AG10803 (cell line): Measurements from ENCODE around the gene AFAP1.

Experiments
- DNase-seq: peaks from one replicate; pipeline ENCODE4 v3.0.0; 2010; ENCODE audit warnings: low read depth
- H3K4me3 ChIP-seq: 2 replicates; pipeline ENCODE4 v1.5.1; 2011; ENCODE audit warnings: mild to moderate bottlenecking, low read length, control low read depth
- TF ChIP-seq, protein P1 (sequence below): conservative IDR thresholded peaks from 2 replicates; pipeline ENCODE4 v1.5.1; 2011; ENCODE audit warnings: mild to moderate bottlenecking, low read length, control low read depth, inconsistent platforms

AFAP1 gene

GRCh38 chr4:7906171-7906701 is 33.4 kb downstream of the AFAP1 start:
- TF ChIP-seq, protein P1, sequence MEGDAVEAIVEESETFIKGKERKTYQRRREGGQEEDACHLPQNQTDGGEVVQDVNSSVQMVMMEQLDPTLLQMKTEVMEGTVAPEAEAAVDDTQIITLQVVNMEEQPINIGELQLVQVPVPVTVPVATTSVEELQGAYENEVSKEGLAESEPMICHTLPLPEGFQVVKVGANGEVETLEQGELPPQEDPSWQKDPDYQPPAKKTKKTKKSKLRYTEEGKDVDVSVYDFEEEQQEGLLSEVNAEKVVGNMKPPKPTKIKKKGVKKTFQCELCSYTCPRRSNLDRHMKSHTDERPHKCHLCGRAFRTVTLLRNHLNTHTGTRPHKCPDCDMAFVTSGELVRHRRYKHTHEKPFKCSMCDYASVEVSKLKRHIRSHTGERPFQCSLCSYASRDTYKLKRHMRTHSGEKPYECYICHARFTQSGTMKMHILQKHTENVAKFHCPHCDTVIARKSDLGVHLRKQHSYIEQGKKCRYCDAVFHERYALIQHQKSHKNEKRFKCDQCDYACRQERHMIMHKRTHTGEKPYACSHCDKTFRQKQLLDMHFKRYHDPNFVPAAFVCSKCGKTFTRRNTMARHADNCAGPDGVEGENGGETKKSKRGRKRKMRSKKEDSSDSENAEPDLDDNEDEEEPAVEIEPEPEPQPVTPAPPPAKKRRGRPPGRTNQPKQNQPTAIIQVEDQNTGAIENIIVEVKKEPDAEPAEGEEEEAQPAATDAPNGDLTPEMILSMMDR, result no peak
- DNase-seq, result no peak
- peak overlapping the region; percentile 43 for H3K4me3 ChIP-seq

DNA sequence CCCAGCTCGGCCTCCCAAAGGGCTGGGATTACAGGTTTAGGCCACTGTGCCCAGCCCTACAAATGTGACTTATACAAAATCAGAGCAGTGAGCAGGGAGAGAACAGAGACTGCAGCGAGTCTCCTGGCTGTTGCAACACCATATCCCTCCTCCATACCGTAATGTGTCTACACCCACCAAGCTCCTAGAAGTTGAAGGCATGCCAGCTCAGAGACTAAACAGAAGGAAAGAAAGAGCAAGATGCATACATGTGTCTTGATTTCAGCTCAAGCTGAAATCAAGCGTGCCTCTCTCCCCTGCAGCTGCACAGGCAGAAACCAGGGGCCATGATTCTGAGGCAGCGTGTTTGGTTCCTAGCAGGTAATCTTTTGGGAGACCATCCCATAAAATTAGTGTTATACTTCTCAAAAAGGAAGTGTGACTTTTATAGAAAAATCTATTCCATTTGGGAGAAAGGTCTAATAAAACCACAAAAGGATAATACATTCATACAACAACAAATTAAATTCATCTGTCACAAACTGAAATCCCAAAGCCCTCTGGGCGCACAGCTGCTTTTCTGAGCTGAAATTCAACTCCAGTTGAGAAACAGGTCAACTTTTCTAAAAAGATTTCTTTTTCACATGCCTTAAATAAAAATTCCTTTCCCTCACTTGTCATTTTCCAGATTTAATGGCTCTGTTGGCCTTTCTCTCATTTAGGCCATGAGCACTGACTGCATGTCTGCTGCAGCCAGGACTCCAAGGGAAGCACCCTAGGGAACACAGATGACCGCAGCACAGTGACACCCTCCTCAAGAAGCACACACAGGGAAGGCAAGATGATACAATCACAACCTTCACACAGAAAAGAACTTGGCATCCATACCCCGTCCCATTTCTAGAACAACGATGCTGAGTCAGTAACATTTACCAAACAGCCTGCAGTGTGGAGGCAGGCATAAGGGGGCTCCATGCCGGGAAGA is 34.4 kb downstream of the AFAP1 start:
- peak overlapping the region; percentile 43 for H3K4me3 ChIP-seq
- peak; percentile 96 for DNase-seq
- TF ChIP-seq, protein P1, result no peak

GRCh38 chr4:7903791-7904516 is 35.7 kb downstream of the AFAP1 start:
- TF ChIP-seq, protein P1, result no peak
- H3K4me3 ChIP-seq, result peak overlapping the region; percentile 1
- DNase-seq, result peak; percentile 96

DNA sequence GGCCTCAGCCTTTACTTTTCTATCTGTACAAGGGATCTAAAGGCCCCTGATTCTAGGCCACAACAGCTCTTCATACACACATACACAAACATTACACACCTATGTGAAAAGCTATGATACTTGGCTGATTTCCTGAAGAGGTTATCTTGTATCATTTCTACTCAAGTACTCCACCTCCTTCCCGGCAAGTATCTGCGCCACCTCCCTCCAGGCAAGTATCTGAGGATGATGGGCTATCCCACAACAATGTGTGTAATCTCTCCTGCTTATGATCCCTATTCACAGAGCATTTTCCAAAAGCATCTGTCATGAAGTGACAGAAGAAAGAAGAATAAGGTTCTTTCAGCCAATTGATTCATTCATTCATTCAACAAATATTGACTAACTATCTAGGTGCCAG is 36.8 kb downstream of the AFAP1 start:
- no peak overlapping the region for H3K4me3 ChIP-seq
- TF ChIP-seq, protein P1, result no peak
- no peak for DNase-seq

GRCh38 chr4:7902101-7902553 is 37.5 kb downstream of the AFAP1 start:
- H3K4me3 ChIP-seq, result no peak overlapping the region
- TF ChIP-seq, protein P1, result no peak
- DNase-seq, result no peak

DNA sequence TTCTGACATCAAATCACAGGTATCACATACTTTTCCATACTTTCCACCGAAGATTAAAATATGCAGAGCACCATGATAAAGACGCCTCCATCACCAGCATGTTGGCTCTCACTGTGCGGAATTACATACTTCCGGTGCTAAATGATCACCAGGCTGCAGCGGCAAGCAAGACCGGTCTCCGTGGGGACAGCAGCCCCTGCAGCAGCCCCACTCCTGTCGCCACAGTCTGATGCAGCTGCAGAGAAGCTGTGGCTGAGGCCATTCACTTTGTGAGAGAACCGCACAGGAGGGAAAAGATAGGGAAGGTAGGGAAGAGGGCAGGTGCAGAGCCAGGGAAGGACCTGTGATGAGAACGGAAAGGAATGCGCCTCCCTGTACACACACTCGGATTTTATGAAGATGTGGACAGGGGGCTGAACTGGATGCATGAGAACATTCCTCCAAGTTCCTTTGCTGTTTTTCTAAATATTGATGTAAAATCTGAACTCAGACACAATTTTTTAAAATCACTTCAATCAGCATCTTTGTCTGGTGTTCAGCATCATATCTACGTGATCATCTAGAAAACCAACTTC is 38.3 kb downstream of the AFAP1 start:
- TF ChIP-seq, protein P1, result no peak
- no peak for DNase-seq
- no peak overlapping the region for H3K4me3 ChIP-seq
